OCI-LY7 (cell line): ENCODE data around the gene MYLK.

Experiments used
- CTCF ChIP-seq: fragments of 200-600 bp; sonication (generic); conservative IDR thresholded peaks from 2 replicates; pipeline ENCODE4 v1.5.1; 2014; ENCODE audit warnings: mild to moderate bottlenecking, antibody characterized with exemption, low read length, moderate library complexity, mixed read lengths
- EZH2phosphoT487 ChIP-seq: fragments of 200-600 bp; sonication (generic); IDR thresholded peaks from 2 replicates; pipeline ENCODE4 v1.6.1; 2018; ENCODE audit warnings: low read depth, borderline replicate concordance, mild to moderate bottlenecking, mixed run types, antibody characterized with exemption, low read length, moderate library complexity, mixed read lengths

GRCh38 chr3:123657111-123657510 is 227.0 kb downstream of the MYLK start:
- TF ChIP-seq CTCF (no peak), EZH2phosphoT487 (no peak)
